ENCODE results near the gene SIGLECL1.

DNA sequence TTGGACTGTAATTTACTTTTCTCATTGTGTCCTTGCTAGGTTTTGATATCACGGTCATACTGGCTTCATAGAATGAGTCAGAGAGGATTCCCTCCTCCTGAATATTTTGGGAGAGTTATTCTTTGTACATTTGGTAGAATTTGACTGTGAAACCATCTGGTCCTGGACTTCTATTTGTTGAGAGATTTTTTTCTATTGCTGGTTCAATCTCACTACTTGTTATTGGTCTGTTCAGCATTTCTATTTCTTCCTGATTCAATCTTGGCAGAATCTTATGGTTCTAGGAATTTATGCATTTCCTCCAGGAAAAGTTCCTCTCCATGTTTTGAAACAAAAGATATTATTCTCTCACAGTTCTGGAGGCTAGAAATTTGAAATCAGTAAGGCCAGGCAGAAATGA lies 30.9 kb upstream of the SIGLECL1 start:
- TF ChIP-seq, protein P1, sequence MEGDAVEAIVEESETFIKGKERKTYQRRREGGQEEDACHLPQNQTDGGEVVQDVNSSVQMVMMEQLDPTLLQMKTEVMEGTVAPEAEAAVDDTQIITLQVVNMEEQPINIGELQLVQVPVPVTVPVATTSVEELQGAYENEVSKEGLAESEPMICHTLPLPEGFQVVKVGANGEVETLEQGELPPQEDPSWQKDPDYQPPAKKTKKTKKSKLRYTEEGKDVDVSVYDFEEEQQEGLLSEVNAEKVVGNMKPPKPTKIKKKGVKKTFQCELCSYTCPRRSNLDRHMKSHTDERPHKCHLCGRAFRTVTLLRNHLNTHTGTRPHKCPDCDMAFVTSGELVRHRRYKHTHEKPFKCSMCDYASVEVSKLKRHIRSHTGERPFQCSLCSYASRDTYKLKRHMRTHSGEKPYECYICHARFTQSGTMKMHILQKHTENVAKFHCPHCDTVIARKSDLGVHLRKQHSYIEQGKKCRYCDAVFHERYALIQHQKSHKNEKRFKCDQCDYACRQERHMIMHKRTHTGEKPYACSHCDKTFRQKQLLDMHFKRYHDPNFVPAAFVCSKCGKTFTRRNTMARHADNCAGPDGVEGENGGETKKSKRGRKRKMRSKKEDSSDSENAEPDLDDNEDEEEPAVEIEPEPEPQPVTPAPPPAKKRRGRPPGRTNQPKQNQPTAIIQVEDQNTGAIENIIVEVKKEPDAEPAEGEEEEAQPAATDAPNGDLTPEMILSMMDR (conservative IDR thresholded peaks at IDR 0.05): no peak
- no peak for TF ChIP-seq ZFX (IDR thresholded peaks at IDR 0.05)

Data from C4-2B (cell line).